Smooth muscle cell (in vitro differentiated cells): ENCODE measurements around the gene ZNF862. TPM values are rescaled to one million over a fixed set of nuclear protein-coding genes. Genes with fewer than 3 reads are reported as not detected.
A peak's percentile ranks its signal among the peaks of the same experiment; 100 is the strongest.

ENCODE experiments used
- DNase-seq: peaks from one replicate; lab custom pipeline; 2025; ENCODE audit not compliant: unreplicated experiment; lab: John Stamatoyannopoulos, UW
- H2AFZ ChIP-seq: fragments of 200-600 bp; sonication (generic); 2 replicates; pipeline ENCODE4 v1.6.0; 2016; ENCODE audit warnings: antibody characterized with exemption, low read depth, mild to moderate bottlenecking
- H3F3A ChIP-seq: fragments of 200-600 bp; sonication (generic); 2 replicates; pipeline ENCODE4 v1.6.0; 2017; ENCODE audit warnings: antibody characterized with exemption, low read depth
- H3K27ac ChIP-seq: fragments of 200-600 bp; sonication (generic); 2 replicates; pipeline ENCODE4 v1.5.1; 2016; ENCODE audit warnings: low read depth, mild to moderate bottlenecking
- H3K27me3 ChIP-seq: fragments of 200-600 bp; sonication (generic); 2 replicates; pipeline ENCODE4 v1.6.1; 2016; ENCODE audit warnings: low read depth, mild to moderate bottlenecking
- H3K36me3 ChIP-seq: fragments of 200-600 bp; sonication (generic); 2 replicates; pipeline ENCODE4 v1.5.1; 2016; ENCODE audit warnings: low read depth
- H3K4me1 ChIP-seq: fragments of 200-600 bp; sonication (generic); 2 replicates; pipeline ENCODE4 v1.5.1; 2016; ENCODE audit warnings: low read depth
- H3K4me2 ChIP-seq: fragments of 200-600 bp; sonication (generic); 2 replicates; pipeline ENCODE4 v1.6.0; 2016; ENCODE audit warnings: mild to moderate bottlenecking
- H3K4me3 ChIP-seq: fragments of 200-600 bp; sonication (generic); 2 replicates; pipeline ENCODE4 v1.5.1; 2016; ENCODE audit warnings: mild to moderate bottlenecking
- H3K79me2 ChIP-seq: fragments of 200-600 bp; sonication (generic); 2 replicates; pipeline ENCODE4 v1.6.0; 2016; ENCODE audit warnings: low read depth, mild to moderate bottlenecking
- H3K9ac ChIP-seq: fragments of 200-600 bp; sonication (generic); 2 replicates; pipeline ENCODE4 v1.6.0; 2016; ENCODE audit warnings: low read depth
- H3K9me3 ChIP-seq: fragments of 200-600 bp; sonication (generic); replicated peaks from 2 replicates; pipeline ENCODE4 v1.5.1; 2016; ENCODE audit warnings: low read depth
- H4K20me1 ChIP-seq: fragments of 200-600 bp; sonication (generic); 2 replicates; pipeline ENCODE4 v1.6.0; 2016; ENCODE audit warnings: low read depth
- WGBS: methylation state at CpG from one replicate; pipeline ENCODE4 v1.1.7; 2016; ENCODE audit warnings: low lambda C conversion rate; 5-methylcytosine and 5-hydroxymethylcytosine counted together
- polyA plus RNA-seq: library from polyadenylated mRNA; unstranded; fragments of >200 nt; fragmentation: Nextera tagmentation; extraction: Ambion mirVana; gene quantifications from 2 replicates; pipeline ENCODE4 v1.2.1, GENCODE V29; 2016
- total RNA-seq: library from RNA; depleted of rRNA; stranded (reverse); fragments of >200 nt; gene quantifications from 2 replicates; pipeline ENCODE4 v1.2.3, GENCODE V29; 2014
- TF ChIP-seq, protein P1 (sequence below): fragments of 200-600 bp; sonication (generic); IDR thresholded peaks from 2 replicates; pipeline ENCODE4 v1.5.1; 2017; ENCODE audit warnings: borderline replicate concordance, mild to moderate bottlenecking, antibody characterized with exemption; ENCODE audit not compliant: insufficient read depth, poor library complexity, severe bottlenecking

The ZNF862 gene
- total and polyA plus RNA-seq, 2 experiments from 2014 or later: 5.4 to 10.2 TPM

DNA sequence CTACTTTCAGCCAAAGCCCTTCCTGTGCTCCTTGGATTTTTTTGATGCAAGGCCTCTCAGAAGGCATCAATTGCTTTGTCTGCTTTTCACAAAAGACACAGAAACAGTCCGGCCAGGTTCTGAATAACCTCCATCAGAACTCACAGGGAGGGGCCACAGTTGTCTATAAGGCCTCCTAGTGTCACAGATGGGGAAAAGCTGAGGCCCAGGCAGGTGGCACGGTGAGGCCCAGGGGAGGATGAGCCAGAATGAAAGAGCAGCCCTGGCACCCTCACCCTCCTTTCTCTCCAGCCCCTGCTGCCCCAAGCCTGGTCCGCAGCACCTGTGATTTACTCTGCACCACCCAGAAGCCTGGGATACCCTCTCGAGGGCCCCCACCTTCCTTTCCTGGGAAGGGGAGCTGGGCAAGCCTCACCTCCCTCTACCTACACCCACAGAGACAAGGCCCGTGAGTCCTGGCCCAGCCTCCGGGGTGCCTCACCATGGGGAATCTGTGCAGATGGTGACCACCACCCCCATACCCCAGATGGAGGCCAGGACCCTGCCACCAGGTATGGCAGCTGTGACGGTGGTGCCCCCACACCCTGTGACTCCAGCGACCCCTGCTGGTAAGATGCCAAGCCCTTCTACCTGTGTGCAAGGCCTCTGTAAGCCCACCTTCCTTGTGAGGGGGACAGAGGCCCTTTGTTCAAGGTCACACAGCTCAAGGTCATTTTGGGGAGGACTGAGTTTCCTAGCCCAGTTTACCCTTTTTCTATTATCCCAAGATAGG is 38.6 kb upstream of the ZNF862 start:
- H3K27me3 ChIP-seq: no peaks in the 10 kb centered on the region
- WGBS: 61% methylated on average over 8 of the region's 8 CpGs
- H3K79me2 ChIP-seq: no peaks in the 10 kb centered on the region
- H3F3A ChIP-seq: no peaks in the 10 kb centered on the region
- H3K27ac ChIP-seq: no peak overlapping the region
- no peaks in the 10 kb centered on the region for H4K20me1 ChIP-seq
- DNase-seq: no peak
- H3K36me3 ChIP-seq: no peaks in the 10 kb centered on the region
- H3K4me1 ChIP-seq: no peaks in the 10 kb centered on the region
- H3K9ac ChIP-seq: no peak overlapping the region
- no peak overlapping the region for H3K4me3 ChIP-seq
- TF ChIP-seq, protein P1, sequence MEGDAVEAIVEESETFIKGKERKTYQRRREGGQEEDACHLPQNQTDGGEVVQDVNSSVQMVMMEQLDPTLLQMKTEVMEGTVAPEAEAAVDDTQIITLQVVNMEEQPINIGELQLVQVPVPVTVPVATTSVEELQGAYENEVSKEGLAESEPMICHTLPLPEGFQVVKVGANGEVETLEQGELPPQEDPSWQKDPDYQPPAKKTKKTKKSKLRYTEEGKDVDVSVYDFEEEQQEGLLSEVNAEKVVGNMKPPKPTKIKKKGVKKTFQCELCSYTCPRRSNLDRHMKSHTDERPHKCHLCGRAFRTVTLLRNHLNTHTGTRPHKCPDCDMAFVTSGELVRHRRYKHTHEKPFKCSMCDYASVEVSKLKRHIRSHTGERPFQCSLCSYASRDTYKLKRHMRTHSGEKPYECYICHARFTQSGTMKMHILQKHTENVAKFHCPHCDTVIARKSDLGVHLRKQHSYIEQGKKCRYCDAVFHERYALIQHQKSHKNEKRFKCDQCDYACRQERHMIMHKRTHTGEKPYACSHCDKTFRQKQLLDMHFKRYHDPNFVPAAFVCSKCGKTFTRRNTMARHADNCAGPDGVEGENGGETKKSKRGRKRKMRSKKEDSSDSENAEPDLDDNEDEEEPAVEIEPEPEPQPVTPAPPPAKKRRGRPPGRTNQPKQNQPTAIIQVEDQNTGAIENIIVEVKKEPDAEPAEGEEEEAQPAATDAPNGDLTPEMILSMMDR: peak; percentile 39
- no peak overlapping the region for H3K4me2 ChIP-seq
- no peak overlapping the region for H2AFZ ChIP-seq
- no peaks in the 10 kb centered on the region for H3K9me3 ChIP-seq

GRCh38 chr7:149800169-149800555 is 38.0 kb upstream of the ZNF862 start:
- Histone ChIP-seq H3K9me3 (no peaks in the 10 kb centered on the region), H3F3A (no peaks in the 10 kb centered on the region), H2AFZ (no peak overlapping the region), H4K20me1 (no peaks in the 10 kb centered on the region), H3K9ac (no peak overlapping the region), H3K4me2 (no peak overlapping the region), H3K27ac (no peak overlapping the region), H3K79me2 (no peaks in the 10 kb centered on the region), H3K27me3 (no peaks in the 10 kb centered on the region), H3K4me3 (no peak overlapping the region), H3K4me1 (no peaks in the 10 kb centered on the region), H3K36me3 (no peaks in the 10 kb centered on the region)
- TF ChIP-seq, protein P1: no peak
- 93% methylated on average over 13 of the region's 13 CpGs for WGBS
- DNase-seq: no peak

GRCh38 chr7:149801002-149801566 is 37.1 kb upstream of the ZNF862 start:
- Histone ChIP-seq H3K9ac (no peak overlapping the region), H3K27me3 (peaks cover 3% of the 10 kb centered on the region), H3K36me3 (no peaks in the 10 kb centered on the region), H3K4me2 (no peak overlapping the region), H3K4me1 (no peaks in the 10 kb centered on the region), H3K79me2 (no peaks in the 10 kb centered on the region), H3K27ac (no peak overlapping the region), H2AFZ (no peak overlapping the region), H3F3A (no peaks in the 10 kb centered on the region), H4K20me1 (no peaks in the 10 kb centered on the region), H3K4me3 (no peak overlapping the region), H3K9me3 (no peaks in the 10 kb centered on the region)
- DNase-seq: no peak
- TF ChIP-seq, protein P1: no peak
- 92% methylated on average over 2 of the region's 2 CpGs for WGBS
